ENCODE data around the gene RFPL1. TPM values are rescaled to one million over a fixed set of nuclear protein-coding genes. Genes with fewer than 3 reads are reported as not detected.
"Not testable (repeated sequence)": the region's sequence is repeated elsewhere in the genome, so short reads cannot be mapped to it uniquely, and the experiment has no call there.

Gene RFPL1
- not detected for total RNA-seq

- intact Hi-C loops (cut with DNase I) = loop anchor here (5.0 kb wide), 1 partner anchor 734 kb away; no protein-coding TSS in a partner anchor
- not testable (repeated sequence) for DNase-seq (ENCODE audit: extremely low spot score in 2 of 2)
These were observed at the start of gene RFPL1 for GRCh38 chr22:29438283-29438682. Gene RFPL1 (plus strand): TSS chr22:29438583.

GRCh38 chr22:29388759-29389090 lies 49.7 kb upstream of the RFPL1 start:
- intact Hi-C loops (cut with DNase I) = loop anchor here (10.0 kb wide), 1 partner anchor 74 kb away; the partner anchor contains the start of gene RASL10A
- DNase-seq (ENCODE audit: extremely low spot score in 2 of 2) = no peak
- TF ChIP-seq, protein P1, sequence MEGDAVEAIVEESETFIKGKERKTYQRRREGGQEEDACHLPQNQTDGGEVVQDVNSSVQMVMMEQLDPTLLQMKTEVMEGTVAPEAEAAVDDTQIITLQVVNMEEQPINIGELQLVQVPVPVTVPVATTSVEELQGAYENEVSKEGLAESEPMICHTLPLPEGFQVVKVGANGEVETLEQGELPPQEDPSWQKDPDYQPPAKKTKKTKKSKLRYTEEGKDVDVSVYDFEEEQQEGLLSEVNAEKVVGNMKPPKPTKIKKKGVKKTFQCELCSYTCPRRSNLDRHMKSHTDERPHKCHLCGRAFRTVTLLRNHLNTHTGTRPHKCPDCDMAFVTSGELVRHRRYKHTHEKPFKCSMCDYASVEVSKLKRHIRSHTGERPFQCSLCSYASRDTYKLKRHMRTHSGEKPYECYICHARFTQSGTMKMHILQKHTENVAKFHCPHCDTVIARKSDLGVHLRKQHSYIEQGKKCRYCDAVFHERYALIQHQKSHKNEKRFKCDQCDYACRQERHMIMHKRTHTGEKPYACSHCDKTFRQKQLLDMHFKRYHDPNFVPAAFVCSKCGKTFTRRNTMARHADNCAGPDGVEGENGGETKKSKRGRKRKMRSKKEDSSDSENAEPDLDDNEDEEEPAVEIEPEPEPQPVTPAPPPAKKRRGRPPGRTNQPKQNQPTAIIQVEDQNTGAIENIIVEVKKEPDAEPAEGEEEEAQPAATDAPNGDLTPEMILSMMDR (IDR thresholded peaks at IDR 0.05) = no peak
- TF ChIP-seq POLR2AphosphoS5 (IDR thresholded peaks at IDR 0.05; ENCODE audit: insufficient read depth in 1 of 2, low read depth in 1 of 2) = no peak
- no peak for TF ChIP-seq POLR2A (IDR thresholded peaks at IDR 0.05)
- peaks cover 49% of the 10 kb centered on the region for H3K4me1 ChIP-seq
- peak overlapping the region; percentile 86 for H3K27ac ChIP-seq
- H3K4me3 ChIP-seq = peak overlapping the region; percentile 61 to 93
- no peaks in the 10 kb centered on the region for H3K9me3 ChIP-seq
- H3K36me3 ChIP-seq = no peaks in the 10 kb centered on the region
- H3K27me3 ChIP-seq = no peaks in the 10 kb centered on the region

More at GRCh38 chr22:29438283-29438682, at the start of gene RFPL1:
- not testable (repeated sequence) for H3K4me1 ChIP-seq, H3K9me3 ChIP-seq, H3K27ac ChIP-seq, H3K36me3 ChIP-seq, H3K27me3 ChIP-seq, H3K4me3 ChIP-seq

- H3K27me3 ChIP-seq = no peaks in the 10 kb centered on the region
- H3K4me3 ChIP-seq = no peak overlapping the region
- no peak for DNase-seq (ENCODE audit: extremely low spot score in 2 of 2)
- no peak overlapping the region for H3K27ac ChIP-seq
- H3K4me1 ChIP-seq = peaks cover 36% of the 10 kb centered on the region
- no peak for TF ChIP-seq POLR2AphosphoS5 (IDR thresholded peaks at IDR 0.05; ENCODE audit: insufficient read depth in 1 of 2, low read depth in 1 of 2)
- TF ChIP-seq, protein P1 (IDR thresholded peaks at IDR 0.05) = no peak
- no peak for TF ChIP-seq POLR2A (IDR thresholded peaks at IDR 0.05)
- H3K36me3 ChIP-seq = no peaks in the 10 kb centered on the region
- intact Hi-C loops (cut with DNase I) = loop anchor here (10.0 kb wide), 1 partner anchor 145 kb away; no protein-coding TSS in a partner anchor
- H3K9me3 ChIP-seq = no peaks in the 10 kb centered on the region
These were observed 48.1 kb upstream of the RFPL1 start for GRCh38 chr22:29390270-29390669.

GRCh38 chr22:29391546-29391945 lies 46.8 kb upstream of the RFPL1 start:
- Histone ChIP-seq H3K27ac (no peak overlapping the region), H3K4me3 (no peak overlapping the region), H3K27me3 (no peaks in the 10 kb centered on the region), H3K9me3 (no peaks in the 10 kb centered on the region), H3K4me1 (peaks cover 23% of the 10 kb centered on the region), H3K36me3 (no peaks in the 10 kb centered on the region)
- no peak for DNase-seq (ENCODE audit: extremely low spot score in 2 of 2)
- intact Hi-C loops (cut with DNase I) = loop anchor here (10.0 kb wide), 1 partner anchor 143 kb away; no protein-coding TSS in a partner anchor
- TF ChIP-seq, protein P1 (IDR thresholded peaks at IDR 0.05) = no peak
- TF ChIP-seq POLR2A (IDR thresholded peaks at IDR 0.05) (no peak), POLR2AphosphoS5 (IDR thresholded peaks at IDR 0.05; ENCODE audit: insufficient read depth in 1 of 2, low read depth in 1 of 2) (no peak)

GRCh38 chr22:29393019-29393608 lies 45.3 kb upstream of the RFPL1 start:
- Histone ChIP-seq H3K4me3 (no peak overlapping the region), H3K36me3 (no peaks in the 10 kb centered on the region), H3K27ac (no peak overlapping the region), H3K9me3 (no peaks in the 10 kb centered on the region), H3K4me1 (peaks cover 9% of the 10 kb centered on the region), H3K27me3 (no peaks in the 10 kb centered on the region)
- no peak for TF ChIP-seq POLR2AphosphoS5 (IDR thresholded peaks at IDR 0.05; ENCODE audit: insufficient read depth in 1 of 2, low read depth in 1 of 2)
- TF ChIP-seq POLR2A (IDR thresholded peaks at IDR 0.05) = no peak
- TF ChIP-seq, protein P1 (IDR thresholded peaks at IDR 0.05) = no peak
- intact Hi-C loops (cut with DNase I) = loop anchor here (10.0 kb wide), 1 partner anchor 142 kb away; no protein-coding TSS in a partner anchor
- peak in 1 of 2 donors; percentile 34 for DNase-seq (ENCODE audit: extremely low spot score in 2 of 2)

Measured in vagina (tissue), 2 donors.